Measurements from ENCODE around the gene RAPSN. TPM values are rescaled to one million over a fixed set of nuclear protein-coding genes. Genes with fewer than 3 reads are reported as not detected.

The RAPSN gene
- total and polyA plus RNA-seq, 9 donors, result 57.9 to 113 (median 99.4) TPM

GRCh38 chr11:47391711-47392432, 57.1 kb downstream of the RAPSN start:
- no peak overlapping the region for H3K4me3 ChIP-seq (ENCODE audit: low read length)
- no peaks in the 10 kb centered on the region for H3K36me3 ChIP-seq (ENCODE audit: control insufficient read depth, insufficient read depth, low read length)
- peaks cover 43% of the 10 kb centered on the region for H3K4me1 ChIP-seq (ENCODE audit: control insufficient read depth, insufficient read depth, low read length)
- H3K27me3 ChIP-seq (ENCODE audit: control insufficient read depth, insufficient read depth, low read length), result no peaks in the 10 kb centered on the region
- H3K9me3 ChIP-seq (replicated peaks; ENCODE audit: control insufficient read depth, low read depth, low read length), result no peaks in the 10 kb centered on the region
- WGBS (ENCODE audit: insufficient coverage), result 73% methylated on average over 12 of the region's 16 CpGs
- DNase-seq, result no peak
- H3K27ac ChIP-seq (ENCODE audit: low read length), result peak overlapping the region; percentile 59

GRCh38 chr11:47391077-47391583, 57.8 kb downstream of the RAPSN start:
- peaks cover 43% of the 10 kb centered on the region for H3K4me1 ChIP-seq (ENCODE audit: control insufficient read depth, insufficient read depth, low read length)
- H3K4me3 ChIP-seq (ENCODE audit: low read length), result no peak overlapping the region
- H3K27me3 ChIP-seq (ENCODE audit: control insufficient read depth, insufficient read depth, low read length), result no peaks in the 10 kb centered on the region
- DNase-seq, result peak; percentile 66
- no peaks in the 10 kb centered on the region for H3K36me3 ChIP-seq (ENCODE audit: control insufficient read depth, insufficient read depth, low read length)
- H3K9me3 ChIP-seq (replicated peaks; ENCODE audit: control insufficient read depth, low read depth, low read length), result no peaks in the 10 kb centered on the region
- H3K27ac ChIP-seq (ENCODE audit: low read length), result peak overlapping the region; percentile 59
- WGBS (ENCODE audit: insufficient coverage), result 74% methylated on average over 11 of the region's 11 CpGs

GRCh38 chr11:47390422-47390760, 58.5 kb downstream of the RAPSN start:
- H3K27me3 ChIP-seq (ENCODE audit: control insufficient read depth, insufficient read depth, low read length), result no peaks in the 10 kb centered on the region
- WGBS (ENCODE audit: insufficient coverage), result 87% methylated on average over 4 of the region's 6 CpGs
- no peaks in the 10 kb centered on the region for H3K9me3 ChIP-seq (replicated peaks; ENCODE audit: control insufficient read depth, low read depth, low read length)
- no peaks in the 10 kb centered on the region for H3K36me3 ChIP-seq (ENCODE audit: control insufficient read depth, insufficient read depth, low read length)
- peaks cover 39% of the 10 kb centered on the region for H3K4me1 ChIP-seq (ENCODE audit: control insufficient read depth, insufficient read depth, low read length)
- H3K4me3 ChIP-seq (ENCODE audit: low read length), result no peak overlapping the region
- DNase-seq, result no peak
- H3K27ac ChIP-seq (ENCODE audit: low read length), result peak overlapping the region; percentile 59

GRCh38 chr11:47389577-47390421, 59.1 kb downstream of the RAPSN start:
- Histone ChIP-seq H3K36me3 (ENCODE audit: control insufficient read depth, insufficient read depth, low read length) (no peaks in the 10 kb centered on the region), H3K9me3 (replicated peaks; ENCODE audit: control insufficient read depth, low read depth, low read length) (no peaks in the 10 kb centered on the region), H3K4me1 (ENCODE audit: control insufficient read depth, insufficient read depth, low read length) (peaks cover 33% of the 10 kb centered on the region), H3K4me3 (ENCODE audit: low read length) (no peak overlapping the region), H3K27ac (ENCODE audit: low read length) (no peak overlapping the region), H3K27me3 (ENCODE audit: control insufficient read depth, insufficient read depth, low read length) (no peaks in the 10 kb centered on the region)
- no peak for DNase-seq
- WGBS (ENCODE audit: insufficient coverage), result 79% methylated on average over 10 of the region's 17 CpGs

GRCh38 chr11:47388697-47389576, 60.0 kb downstream of the RAPSN start:
- Histone ChIP-seq H3K4me3 (ENCODE audit: low read length) (no peak overlapping the region), H3K4me1 (ENCODE audit: control insufficient read depth, insufficient read depth, low read length) (peaks cover 25% of the 10 kb centered on the region), H3K27ac (ENCODE audit: low read length) (no peak overlapping the region)

GRCh38 chr11:47387944-47388696, 60.8 kb downstream of the RAPSN start:
- no peaks in the 10 kb centered on the region for H3K9me3 ChIP-seq (replicated peaks; ENCODE audit: control insufficient read depth, low read depth, low read length)
- DNase-seq, result no peak
- H3K4me1 ChIP-seq (ENCODE audit: control insufficient read depth, insufficient read depth, low read length), result peaks cover 16% of the 10 kb centered on the region
- no peaks in the 10 kb centered on the region for H3K36me3 ChIP-seq (ENCODE audit: control insufficient read depth, insufficient read depth, low read length)
- WGBS (ENCODE audit: insufficient coverage), result 60% methylated on average over 11 of the region's 13 CpGs
- no peak overlapping the region for H3K4me3 ChIP-seq (ENCODE audit: low read length)
- H3K27ac ChIP-seq (ENCODE audit: low read length), result no peak overlapping the region
- no peaks in the 10 kb centered on the region for H3K27me3 ChIP-seq (ENCODE audit: control insufficient read depth, insufficient read depth, low read length)

More at GRCh38 chr11:47388697-47389576, 60.0 kb downstream of the RAPSN start:
- WGBS (ENCODE audit: insufficient coverage), result 83% methylated on average over 28 of the region's 28 CpGs
- DNase-seq, result no peak
- Histone ChIP-seq H3K36me3 (ENCODE audit: control insufficient read depth, insufficient read depth, low read length) (no peaks in the 10 kb centered on the region), H3K27me3 (ENCODE audit: control insufficient read depth, insufficient read depth, low read length) (no peaks in the 10 kb centered on the region), H3K9me3 (replicated peaks; ENCODE audit: control insufficient read depth, low read depth, low read length) (no peaks in the 10 kb centered on the region)

Other genes starting within 250 kb of the RAPSN start
- 11.9 TPM for gene DDB2, start 234.2 kb downstream of the RAPSN start, total RNA-seq
- gene DDB2, start 234.2 kb downstream of the RAPSN start, polyA plus RNA-seq (ENCODE audit: insufficient read depth in 1 of 8, insufficient read length in 8 of 8, low replicate concordance in 1 of 8), result 10 to 100 TPM in 7 of 8 donors, 1 to 10 TPM in 1; 9.7 to 15.1 (median 12.1) TPM
- gene ACP2, start 200.3 kb downstream of the RAPSN start, total RNA-seq, result 15.6 TPM
- 10 to 100 TPM; 19.3 to 31.8 (median 28.4) TPM for gene ACP2, start 200.3 kb downstream of the RAPSN start, polyA plus RNA-seq (ENCODE audit: insufficient read depth in 1 of 8, insufficient read length in 8 of 8, low replicate concordance in 1 of 8)
- 18.8 TPM for gene NR1H3, start 191.1 kb downstream of the RAPSN start, total RNA-seq
- 10 to 100 TPM; 12.9 to 26.2 (median 15.1) TPM for gene NR1H3, start 191.1 kb downstream of the RAPSN start, polyA plus RNA-seq (ENCODE audit: insufficient read depth in 1 of 8, insufficient read length in 8 of 8, low replicate concordance in 1 of 8)
- gene MADD, start 179.0 kb downstream of the RAPSN start, total RNA-seq, result 16.7 TPM
- gene MADD, start 179.0 kb downstream of the RAPSN start, polyA plus RNA-seq (ENCODE audit: insufficient read depth in 1 of 8, insufficient read length in 8 of 8, low replicate concordance in 1 of 8), result 10 to 100 TPM; 25.0 to 34.3 (median 31.0) TPM
- 0.13 TPM for gene MYBPC3, start 96.4 kb downstream of the RAPSN start, total RNA-seq
- 1 to 10 TPM in 1 of 8 donors, under 1 TPM in 7; 0.06 to 1.1 (median 0.30) TPM for gene MYBPC3, start 96.4 kb downstream of the RAPSN start, polyA plus RNA-seq (ENCODE audit: insufficient read depth in 1 of 8, insufficient read length in 8 of 8, low replicate concordance in 1 of 8)
- gene SPI1, start 70.6 kb downstream of the RAPSN start, total RNA-seq, result 3.6 TPM
- 1 to 10 TPM; 5.6 to 8.2 (median 6.0) TPM for gene SPI1, start 70.6 kb downstream of the RAPSN start, polyA plus RNA-seq (ENCODE audit: insufficient read depth in 1 of 8, insufficient read length in 8 of 8, low replicate concordance in 1 of 8)
- 37.7 TPM for gene SLC39A13, start 40.5 kb downstream of the RAPSN start, total RNA-seq
- gene SLC39A13, start 40.5 kb downstream of the RAPSN start, polyA plus RNA-seq (ENCODE audit: insufficient read depth in 1 of 8, insufficient read length in 8 of 8, low replicate concordance in 1 of 8), result 10 to 100 TPM; 36.2 to 46.5 (median 42.5) TPM
- gene PSMC3, start 22.7 kb downstream of the RAPSN start, total RNA-seq, result 99.1 TPM
- gene PSMC3, start 22.7 kb downstream of the RAPSN start, polyA plus RNA-seq (ENCODE audit: insufficient read depth in 1 of 8, insufficient read length in 8 of 8, low replicate concordance in 1 of 8), result 100 to 1,000 TPM; 125 to 159 (median 136) TPM
- gene CELF1, start 104.0 kb upstream of the RAPSN start, total RNA-seq, result 58.0 TPM
- gene CELF1, start 104.0 kb upstream of the RAPSN start, polyA plus RNA-seq (ENCODE audit: insufficient read depth in 1 of 8, insufficient read length in 8 of 8, low replicate concordance in 1 of 8), result 10 to 100 TPM; 46.9 to 74.3 (median 60.7) TPM
- 36.1 TPM for gene PTPMT1, start 116.5 kb upstream of the RAPSN start, total RNA-seq
- 10 to 100 TPM; 26.0 to 31.2 (median 28.3) TPM for gene PTPMT1, start 116.5 kb upstream of the RAPSN start, polyA plus RNA-seq (ENCODE audit: insufficient read depth in 1 of 8, insufficient read length in 8 of 8, low replicate concordance in 1 of 8)
- 16.0 TPM for gene KBTBD4, start 129.8 kb upstream of the RAPSN start, total RNA-seq
- 10 to 100 TPM; 11.8 to 16.5 (median 15.1) TPM for gene KBTBD4, start 129.8 kb upstream of the RAPSN start, polyA plus RNA-seq (ENCODE audit: insufficient read depth in 1 of 8, insufficient read length in 8 of 8, low replicate concordance in 1 of 8)
- gene NDUFS3, start 129.9 kb upstream of the RAPSN start, total RNA-seq, result 97.4 TPM
- 100 to 1,000 TPM in 2 of 8 donors, 10 to 100 TPM in 6; 90.9 to 103 (median 96.0) TPM for gene NDUFS3, start 129.9 kb upstream of the RAPSN start, polyA plus RNA-seq (ENCODE audit: insufficient read depth in 1 of 8, insufficient read length in 8 of 8, low replicate concordance in 1 of 8)
- 2.9 TPM for gene FAM180B, start 137.5 kb upstream of the RAPSN start, total RNA-seq
- gene FAM180B, start 137.5 kb upstream of the RAPSN start, polyA plus RNA-seq (ENCODE audit: insufficient read depth in 1 of 8, insufficient read length in 8 of 8, low replicate concordance in 1 of 8), result 1 to 10 TPM; 1.9 to 5.7 (median 3.8) TPM
- gene C1QTNF4, start 145.3 kb upstream of the RAPSN start, total RNA-seq, result 11.3 TPM
- gene C1QTNF4, start 145.3 kb upstream of the RAPSN start, polyA plus RNA-seq (ENCODE audit: insufficient read depth in 1 of 8, insufficient read length in 8 of 8, low replicate concordance in 1 of 8), result 10 to 100 TPM in 5 of 8 donors, 1 to 10 TPM in 3; 8.4 to 16.8 (median 10.2) TPM
- 51.1 TPM for gene MTCH2, start 193.4 kb upstream of the RAPSN start, total RNA-seq
- 10 to 100 TPM; 67.6 to 83.9 (median 71.7) TPM for gene MTCH2, start 193.4 kb upstream of the RAPSN start, polyA plus RNA-seq (ENCODE audit: insufficient read depth in 1 of 8, insufficient read length in 8 of 8, low replicate concordance in 1 of 8)

Data from muscle of leg (tissue), 11 donors.